GM19035 (cell line): ENCODE data around the gene DTWD2.

Experiments used
- ATAC-seq: cut with Tn5 transposase; IDR thresholded peaks from one replicate; pipeline ENCODE4 v1.9.1; 2021; ENCODE audit not compliant: unreplicated experiment

DTWD2 gene

GRCh38 chr5:118789366-118789765 is 199.0 kb downstream of the DTWD2 start:
- ATAC-seq, result no peak

GRCh38 chr5:118788351-118788750 is 200.0 kb downstream of the DTWD2 start:
- no peak for ATAC-seq
